Activated CD8-positive, alpha-beta memory T cell treated with anti-CD3 and anti-CD28 coated beads, Interleukin-2, amount 50 U/mL, for 4 hours (primary cell): ENCODE measurements around the gene PSMB11.
"Not testable (repeated sequence)": the region's sequence is repeated elsewhere in the genome, so short reads cannot be mapped to it uniquely, and the experiment has no call there.

Experiments used
- DNase-seq: peaks from one replicate; pipeline ENCODE4 v3.0.0-alpha.2; 2020

The PSMB11 gene

DNA sequence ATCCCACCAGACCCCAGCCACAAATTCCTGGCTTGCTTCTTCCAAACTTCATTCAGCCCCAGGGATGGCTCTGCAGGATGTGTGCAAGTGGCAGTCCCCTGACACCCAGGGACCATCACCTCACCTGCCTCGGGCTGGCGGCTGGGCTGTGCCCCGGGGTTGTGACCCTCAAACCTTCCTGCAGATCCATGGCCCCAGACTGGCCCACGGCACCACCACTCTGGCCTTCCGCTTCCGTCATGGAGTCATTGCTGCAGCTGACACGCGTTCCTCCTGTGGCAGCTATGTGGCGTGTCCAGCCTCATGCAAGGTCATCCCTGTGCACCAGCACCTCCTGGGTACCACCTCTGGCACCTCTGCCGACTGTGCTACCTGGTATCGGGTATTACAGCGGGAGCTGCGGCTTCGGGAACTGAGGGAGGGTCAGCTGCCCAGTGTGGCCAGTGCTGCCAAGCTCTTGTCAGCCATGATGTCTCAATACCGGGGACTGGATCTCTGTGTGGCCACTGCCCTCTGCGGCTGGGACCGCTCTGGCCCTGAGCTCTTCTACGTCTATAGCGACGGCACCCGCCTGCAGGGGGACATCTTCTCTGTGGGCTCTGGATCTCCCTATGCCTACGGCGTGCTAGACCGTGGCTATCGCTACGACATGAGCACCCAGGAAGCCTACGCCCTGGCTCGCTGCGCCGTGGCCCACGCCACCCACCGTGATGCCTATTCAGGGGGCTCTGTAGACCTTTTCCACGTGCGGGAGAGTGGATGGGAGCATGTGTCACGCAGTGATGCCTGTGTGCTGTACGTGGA lies at the start of gene PSMB11:
PSMB11 (plus strand) TSS at position 51 of the 804 bp plus-strand sequence; CDS start at position 65, 14 bp downstream.
- no peak for DNase-seq

DNA sequence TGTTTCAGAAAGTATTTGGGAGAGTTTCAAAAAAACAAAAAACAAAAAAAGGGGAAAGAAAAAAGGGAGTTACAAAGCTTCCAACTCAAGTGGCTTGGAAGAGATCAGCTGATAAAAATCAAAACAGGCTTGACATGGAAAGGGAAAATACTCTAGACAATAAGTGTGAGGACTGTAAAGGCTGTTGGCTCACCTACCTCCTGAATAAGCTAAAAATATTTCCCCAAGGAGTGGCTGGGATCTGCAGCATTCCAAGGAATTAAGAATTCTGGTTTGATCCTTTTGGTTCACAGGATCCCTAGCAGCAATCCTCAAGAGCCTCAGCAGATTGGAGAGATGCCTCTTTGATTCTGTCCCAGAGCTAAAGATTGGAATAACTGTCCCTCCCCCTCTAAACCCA lies 48.5 kb upstream of the PSMB11 start:
- no peak for DNase-seq

DNA sequence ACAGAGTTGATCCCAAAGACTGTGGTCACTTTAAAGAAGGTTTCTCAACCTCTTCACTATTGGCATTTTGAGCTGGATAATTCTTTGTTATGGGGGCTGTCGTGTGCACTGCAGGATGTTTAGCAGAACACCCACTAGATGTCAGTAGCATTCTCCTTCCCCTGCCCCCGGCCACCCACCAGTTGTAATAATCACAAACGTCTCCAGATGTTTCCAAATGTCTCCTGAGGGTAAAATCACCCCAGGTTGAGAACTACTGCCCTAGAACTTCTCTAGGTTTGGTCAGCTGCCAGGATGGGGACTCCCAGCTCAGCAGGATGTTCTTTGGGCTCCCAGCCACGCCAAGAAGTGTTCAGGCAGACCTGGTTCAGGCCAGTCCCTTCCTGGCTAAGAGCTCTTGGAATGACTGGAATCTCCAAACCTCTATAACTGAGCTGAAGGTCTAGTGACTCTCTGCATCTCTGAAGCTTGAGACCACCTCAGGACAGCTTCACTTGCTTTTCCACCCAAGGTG lies 47.2 kb upstream of the PSMB11 start:
- DNase-seq, result peak; percentile 39

DNA sequence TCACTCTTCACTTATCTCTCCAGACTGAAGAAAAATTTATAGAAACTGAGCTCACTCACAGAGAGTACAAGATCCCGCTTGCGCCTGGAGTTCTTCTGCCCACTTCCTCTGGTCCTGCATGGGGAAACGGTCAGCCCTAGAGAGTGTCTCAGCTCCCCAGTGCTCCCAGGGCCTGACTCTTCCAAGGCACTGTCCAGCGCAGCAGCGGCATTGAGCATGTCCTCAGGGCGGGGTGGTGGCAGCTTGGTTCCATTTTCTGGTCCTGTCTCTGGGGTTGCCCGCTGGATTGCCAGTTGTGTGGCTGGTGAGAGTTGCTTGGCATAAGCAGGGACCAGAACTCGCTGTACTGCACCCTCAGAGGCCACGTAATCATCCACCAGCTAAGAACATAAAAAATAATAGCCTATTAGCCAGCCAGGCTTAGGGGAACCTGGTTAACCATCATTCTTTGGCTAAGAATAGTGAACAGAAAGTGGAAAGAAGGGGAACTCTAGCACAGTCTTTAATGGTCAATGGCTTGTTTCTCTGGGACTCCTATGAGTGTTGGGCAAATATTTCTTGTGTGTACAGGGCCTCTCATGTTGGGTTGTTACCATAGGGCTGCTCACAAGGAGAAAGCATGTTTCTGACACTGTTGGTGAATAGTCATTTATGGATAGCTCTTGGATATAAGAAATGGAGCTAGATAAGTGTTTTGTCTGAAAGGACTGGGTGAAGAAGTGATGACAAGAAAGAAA lies 46.0 kb upstream of the PSMB11 start:
- no peak for DNase-seq

GRCh38 chr14:22996768-22997654 lies 45.0 kb upstream of the PSMB11 start:
- no peak for DNase-seq

DNA sequence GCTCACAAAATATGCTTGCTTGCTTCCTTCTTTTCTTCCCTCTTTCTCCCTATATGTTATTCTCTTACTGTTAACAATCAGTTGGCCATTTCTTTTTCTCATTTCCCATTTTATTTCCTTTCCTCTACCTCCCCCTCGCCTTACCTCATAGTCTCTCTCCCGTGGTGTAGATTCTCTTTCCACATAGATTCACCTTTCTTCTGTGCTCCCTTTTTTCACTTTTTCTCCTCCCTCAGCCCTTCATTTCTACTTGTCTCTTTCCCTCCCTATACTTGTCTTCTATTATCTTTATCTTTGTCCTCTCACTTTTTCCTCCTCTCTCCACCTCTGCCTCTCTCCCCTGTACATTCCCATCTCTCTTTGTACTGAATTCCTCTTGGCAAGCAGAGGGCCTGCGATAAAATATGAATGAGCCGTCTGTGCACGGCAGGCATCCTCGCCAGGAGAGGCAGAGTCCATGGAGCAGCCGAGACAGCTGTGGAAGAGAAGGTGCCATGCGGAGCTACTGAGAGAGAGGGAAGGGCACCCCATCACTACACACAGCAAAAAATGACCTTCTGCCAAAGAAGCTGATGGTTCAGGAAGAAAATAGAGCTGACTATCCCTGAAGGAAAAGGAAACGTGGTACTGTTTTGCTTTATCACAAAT lies 44.2 kb upstream of the PSMB11 start:
- DNase-seq, result no peak

DNA sequence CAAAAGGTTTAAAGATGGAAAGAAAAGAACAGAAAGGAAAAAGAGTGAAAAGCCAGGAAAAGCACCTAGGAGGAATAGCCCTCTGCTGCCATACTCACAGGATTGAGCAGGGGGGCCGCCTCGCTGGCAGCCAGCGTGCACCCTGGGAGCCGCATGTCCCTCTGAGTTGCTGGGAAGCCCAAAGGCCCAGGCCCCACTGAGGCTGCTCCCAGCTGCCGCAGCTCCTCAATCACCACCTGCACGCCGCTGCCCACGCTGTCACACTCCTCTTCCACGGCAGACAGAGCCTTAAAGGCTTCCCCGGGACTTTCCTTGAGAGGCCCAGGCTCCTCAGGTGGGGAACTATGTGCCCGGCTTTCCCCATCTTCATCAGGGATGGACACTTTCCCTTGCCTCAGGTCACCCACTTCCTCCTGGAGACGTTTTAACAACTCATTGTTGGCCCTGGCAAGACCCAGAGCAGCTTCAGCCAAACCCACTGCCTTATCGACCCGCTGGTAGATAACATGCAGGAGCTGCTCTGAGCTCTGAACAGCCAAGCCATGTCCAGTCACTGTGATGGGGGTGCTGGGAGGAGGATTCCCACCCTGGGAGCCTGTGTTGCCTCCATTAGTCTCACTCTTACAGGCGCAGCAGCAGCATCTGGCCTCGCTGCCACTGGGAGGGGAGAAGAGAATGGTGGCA lies 43.5 kb upstream of the PSMB11 start:
- no peak for DNase-seq

DNA sequence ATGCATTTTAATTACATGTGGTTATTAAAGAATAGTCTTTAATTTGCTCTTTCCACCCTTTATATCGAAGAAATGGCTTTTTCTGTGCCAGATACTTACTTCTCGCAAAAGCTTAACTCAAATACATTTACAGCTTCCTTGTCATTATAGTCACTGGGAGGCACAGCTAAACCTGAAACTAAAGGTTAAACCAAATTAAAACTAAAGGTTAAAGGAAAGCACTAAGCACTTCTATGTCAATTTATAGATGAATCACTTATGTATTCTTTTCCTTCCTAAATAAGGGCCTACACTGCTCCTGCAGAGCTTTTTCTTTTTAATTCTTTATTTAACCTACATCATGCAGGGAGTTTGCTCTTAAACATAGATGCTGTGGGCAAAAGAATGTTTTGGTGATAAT lies 41.2 kb upstream of the PSMB11 start:
- DNase-seq, result no peak

- DNase-seq, result no peak
These were observed 39.4 kb upstream of the PSMB11 start for GRCh38 chr14:23002592-23002991.

GRCh38 chr14:23004274-23004673 lies 37.7 kb upstream of the PSMB11 start:
- not testable (repeated sequence) for DNase-seq

DNA sequence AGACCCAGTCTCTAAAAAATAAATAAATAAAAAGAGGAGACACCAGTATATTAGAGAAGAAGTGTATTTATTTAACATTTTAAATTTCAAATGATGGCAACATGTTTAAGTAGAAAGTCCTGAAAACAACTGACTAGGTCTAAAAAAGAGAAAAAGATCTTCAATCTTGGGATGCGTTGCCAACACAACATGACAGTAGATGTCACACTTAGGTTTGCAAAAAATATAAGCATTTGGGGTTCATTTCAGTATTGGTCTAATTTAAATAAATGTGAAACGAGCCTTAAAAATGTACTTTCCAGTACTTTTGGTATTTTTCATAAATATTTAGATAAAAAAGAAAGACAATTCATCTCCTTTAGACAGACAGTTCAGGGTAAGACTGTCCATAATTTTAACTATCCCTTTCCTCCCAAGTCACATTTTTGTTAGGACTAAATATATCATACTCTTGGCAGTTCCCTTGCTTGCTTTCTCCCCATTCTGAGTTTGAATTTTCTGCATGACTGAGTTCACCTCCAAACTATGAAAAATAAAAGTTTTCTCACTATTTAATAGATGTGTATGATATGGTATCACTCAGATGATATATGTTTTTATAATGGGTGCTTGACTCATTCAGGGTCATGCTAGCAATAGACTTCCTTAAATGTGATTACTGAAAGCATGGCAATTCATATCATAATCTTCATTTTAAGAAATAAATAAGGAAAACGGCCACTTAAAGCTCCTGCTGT lies 36.4 kb upstream of the PSMB11 start:
- no peak for DNase-seq

DNA sequence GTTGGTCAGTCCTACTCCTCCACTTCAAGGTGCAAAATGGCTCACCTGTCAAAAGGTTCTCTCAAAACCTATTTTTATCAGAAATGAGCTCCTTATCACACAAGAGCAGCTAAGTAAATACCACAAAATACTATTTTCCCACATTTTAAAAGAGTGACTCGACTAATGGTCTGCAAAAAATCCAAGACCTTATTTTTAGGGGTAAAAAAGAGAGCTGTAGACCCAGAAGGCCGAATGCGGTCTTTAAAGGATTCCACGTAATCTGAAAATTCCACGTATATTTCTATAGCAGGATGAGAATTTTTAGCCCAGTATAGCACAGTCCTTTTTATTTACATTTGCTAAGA lies 35.9 kb upstream of the PSMB11 start:
- DNase-seq, result no peak

- peak; percentile 96 for DNase-seq
These were observed 35.2 kb upstream of the PSMB11 start for GRCh38 chr14:23006544-23007419.

DNA sequence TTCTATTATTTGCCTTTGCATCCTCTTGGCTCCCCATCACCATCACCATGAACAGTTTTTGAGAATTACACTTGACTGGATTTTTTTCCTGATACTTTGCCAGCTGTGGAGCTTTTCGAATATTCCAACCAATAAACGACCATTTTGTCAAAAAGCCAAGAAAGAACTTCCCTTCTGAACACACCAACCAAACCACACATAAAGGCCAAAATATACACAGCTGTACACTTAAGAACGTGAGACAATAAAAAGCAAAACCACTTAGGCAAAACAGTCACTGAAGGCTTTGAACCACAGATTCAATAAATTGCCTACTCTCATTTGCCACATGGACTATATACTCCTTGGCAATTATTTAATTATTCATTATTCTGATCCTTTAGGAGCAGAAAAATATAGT lies 33.2 kb upstream of the PSMB11 start:
- DNase-seq, result no peak

GRCh38 chr14:23009483-23009938 lies 32.5 kb upstream of the PSMB11 start:
- DNase-seq, result no peak

DNA sequence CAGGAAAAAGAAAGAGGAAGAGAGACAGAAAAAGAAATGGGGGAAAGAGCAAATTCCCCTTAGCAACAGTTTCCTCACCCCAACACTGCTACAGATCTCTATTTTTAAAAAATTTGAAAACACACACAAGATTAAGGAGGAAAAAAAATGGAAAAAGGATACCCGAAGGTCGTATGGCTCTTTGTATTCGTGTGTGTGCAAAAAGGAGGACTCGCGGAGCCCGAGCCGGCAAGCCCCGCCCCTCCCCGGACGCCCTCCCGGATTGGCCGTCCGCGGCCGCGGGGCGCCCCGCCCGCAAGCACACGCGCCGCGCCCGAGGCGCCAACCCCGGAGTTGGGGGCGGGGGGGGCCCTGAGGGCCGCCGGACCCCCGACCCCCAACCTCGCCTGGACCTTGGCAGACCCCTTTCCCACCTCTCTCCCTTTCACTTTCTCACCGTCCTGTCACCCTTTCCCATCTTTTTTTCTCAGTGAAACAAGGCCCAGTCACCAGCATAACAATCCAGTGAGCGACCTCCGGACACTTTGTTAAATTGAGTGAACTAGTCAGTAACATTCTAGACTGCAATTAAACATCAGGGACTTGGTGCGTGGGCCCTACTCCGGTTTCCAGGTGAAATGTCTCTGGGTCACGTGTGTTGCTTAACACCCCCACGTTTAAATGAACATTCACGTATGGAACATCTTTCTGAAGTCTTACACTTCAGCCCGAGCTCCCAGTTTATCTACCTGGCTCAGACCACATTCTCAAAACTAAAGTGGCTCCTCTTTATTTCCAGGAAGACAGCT lies 31.9 kb upstream of the PSMB11 start, which contains the start of gene C14orf93:
C14orf93 (minus strand) TSS at position 205 of the 788 bp plus-strand sequence. CDS start 11,120 bp downstream, outside the sequence.
- DNase-seq, result peak; percentile 82

GRCh38 chr14:23013054-23013748 lies 28.8 kb upstream of the PSMB11 start:
- DNase-seq, result no peak

DNA sequence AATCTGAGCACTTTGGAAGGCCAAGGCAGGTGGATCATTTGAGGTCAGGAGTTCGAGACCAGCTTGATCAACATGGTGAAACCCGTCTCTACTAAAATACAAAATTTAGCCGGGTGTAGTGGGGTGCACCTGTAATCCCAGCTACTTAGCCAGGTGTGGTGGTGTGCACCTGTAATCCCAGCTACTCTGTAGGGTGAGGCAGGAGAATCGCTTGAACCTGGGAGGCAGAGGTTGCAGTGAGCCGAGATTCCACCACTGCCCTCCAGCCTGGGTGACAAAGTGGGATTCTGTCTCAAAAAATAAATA lies 28.3 kb upstream of the PSMB11 start:
- not testable (repeated sequence) for DNase-seq

GRCh38 chr14:23015618-23016017 lies 26.4 kb upstream of the PSMB11 start:
- no peak for DNase-seq
